Stimulated activated memory B cell treated with anti-CD40 and anti-IgM and Interleukin-4, amounts not matched to agents 10 μg/mL and 1 μg/mL and 100 μg/mL, for 72 hours (primary cell): Measurements from ENCODE around the gene IQGAP2.

Experiments used
- ATAC-seq: fragments of 150-1000 bp; cut with Tn5 transposase; 2 replicates; pipeline ENCODE4 v1.10.0; 2021
- H3K27ac Mint-ChIP-seq: one replicate; pipeline ENCODE4 v1.8.0; 2022; ENCODE audit warnings: mild to moderate bottlenecking, mixed read lengths
- H3K27me3 Mint-ChIP-seq: one replicate; pipeline ENCODE4 v1.8.0; 2022; ENCODE audit warnings: mixed read lengths
- H3K36me3 Mint-ChIP-seq: one replicate; pipeline ENCODE4 v1.8.0; 2022; ENCODE audit warnings: mixed read lengths
- H3K4me1 Mint-ChIP-seq: one replicate; pipeline ENCODE4 v1.8.0; 2022; ENCODE audit warnings: mixed read lengths
- H3K4me3 Mint-ChIP-seq: one replicate; pipeline ENCODE4 v1.8.0; 2022; ENCODE audit warnings: mild to moderate bottlenecking, moderate library complexity, mixed read lengths
- H3K9me3 Mint-ChIP-seq: one replicate; pipeline ENCODE4 v1.8.0; 2022; ENCODE audit warnings: mixed read lengths

Gene IQGAP2

DNA sequence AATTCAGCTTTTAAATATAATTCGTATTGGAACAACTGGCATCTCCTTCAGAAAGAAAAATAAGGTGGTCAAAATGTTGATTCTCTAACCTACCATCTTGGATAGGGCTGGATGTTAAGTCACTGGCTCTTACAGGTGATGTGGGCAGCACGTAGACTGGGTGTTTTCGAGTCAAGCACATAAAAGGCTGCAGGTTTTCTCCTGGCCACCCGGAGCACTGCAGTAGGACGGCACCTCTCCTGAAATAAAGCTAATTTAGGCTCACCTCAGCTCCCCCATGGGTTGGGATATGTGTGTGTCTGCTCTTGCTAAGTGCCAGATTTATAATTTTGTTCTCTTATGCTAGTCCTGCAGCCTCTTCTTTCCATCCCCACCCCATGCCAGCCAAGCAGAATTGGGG, 80.3 kb downstream of the IQGAP2 start:
- H3K4me1 Mint-ChIP-seq, result no peaks in the 10 kb centered on the region
- H3K36me3 Mint-ChIP-seq, result no peaks in the 10 kb centered on the region
- no peaks in the 10 kb centered on the region for H3K27me3 Mint-ChIP-seq
- no peaks in the 10 kb centered on the region for H3K9me3 Mint-ChIP-seq
- no peak for ATAC-seq
- H3K4me3 Mint-ChIP-seq, result no peak overlapping the region
- no peak overlapping the region for H3K27ac Mint-ChIP-seq

DNA sequence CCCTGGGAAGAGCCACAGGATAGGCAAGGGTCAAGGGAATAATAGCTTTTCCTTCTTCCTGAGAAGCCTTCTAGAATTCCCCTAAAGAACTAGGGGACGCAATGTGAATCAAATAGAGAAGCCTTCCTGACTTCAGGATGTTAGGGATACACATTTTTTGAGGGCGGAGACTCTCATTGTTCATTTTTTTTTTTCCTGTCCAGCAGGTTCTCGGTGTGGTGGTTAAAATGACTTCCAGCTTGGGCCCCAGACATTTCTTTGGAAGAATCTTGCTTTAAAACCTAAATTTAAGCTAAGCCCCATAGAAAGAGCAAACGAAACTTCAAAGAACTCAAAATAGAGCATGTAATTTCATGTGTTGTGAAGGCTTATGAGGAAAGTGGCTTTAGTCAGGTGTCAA, 80.8 kb downstream of the IQGAP2 start:
- Mint-ChIP-seq H3K4me3 (no peak overlapping the region), H3K36me3 (no peaks in the 10 kb centered on the region), H3K4me1 (no peaks in the 10 kb centered on the region), H3K9me3 (no peaks in the 10 kb centered on the region), H3K27me3 (no peaks in the 10 kb centered on the region), H3K27ac (no peak overlapping the region)
- no peak for ATAC-seq

GRCh38 chr5:76485511-76485910, 82.4 kb downstream of the IQGAP2 start:
- ATAC-seq, result no peak
- H3K27ac Mint-ChIP-seq, result no peak overlapping the region
- H3K4me1 Mint-ChIP-seq, result no peaks in the 10 kb centered on the region
- no peaks in the 10 kb centered on the region for H3K36me3 Mint-ChIP-seq
- H3K27me3 Mint-ChIP-seq, result no peaks in the 10 kb centered on the region
- no peaks in the 10 kb centered on the region for H3K9me3 Mint-ChIP-seq
- no peak overlapping the region for H3K4me3 Mint-ChIP-seq

DNA sequence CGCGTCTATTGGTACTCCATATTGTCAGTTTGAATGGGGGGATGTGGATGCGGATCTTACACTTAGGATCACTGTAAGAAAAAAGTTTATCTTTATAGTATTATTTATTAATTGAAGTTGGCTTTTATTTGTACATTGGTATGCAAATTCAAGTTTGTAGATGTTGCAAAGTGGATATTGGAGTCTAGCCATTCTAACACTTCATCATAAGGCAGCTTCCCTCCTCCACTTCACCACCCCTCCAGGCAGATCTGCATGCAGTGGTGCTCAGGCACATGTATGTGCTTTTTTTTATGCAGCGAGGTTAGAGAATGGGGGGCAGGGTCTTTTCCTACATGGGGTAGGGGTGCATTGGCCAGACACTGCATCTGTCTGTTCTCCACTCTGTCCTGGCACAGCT, 84.3 kb downstream of the IQGAP2 start:
- Mint-ChIP-seq H3K9me3 (no peaks in the 10 kb centered on the region), H3K27me3 (no peaks in the 10 kb centered on the region), H3K4me1 (no peaks in the 10 kb centered on the region), H3K4me3 (no peak overlapping the region), H3K36me3 (no peaks in the 10 kb centered on the region), H3K27ac (no peak overlapping the region)
- ATAC-seq, result no peak

DNA sequence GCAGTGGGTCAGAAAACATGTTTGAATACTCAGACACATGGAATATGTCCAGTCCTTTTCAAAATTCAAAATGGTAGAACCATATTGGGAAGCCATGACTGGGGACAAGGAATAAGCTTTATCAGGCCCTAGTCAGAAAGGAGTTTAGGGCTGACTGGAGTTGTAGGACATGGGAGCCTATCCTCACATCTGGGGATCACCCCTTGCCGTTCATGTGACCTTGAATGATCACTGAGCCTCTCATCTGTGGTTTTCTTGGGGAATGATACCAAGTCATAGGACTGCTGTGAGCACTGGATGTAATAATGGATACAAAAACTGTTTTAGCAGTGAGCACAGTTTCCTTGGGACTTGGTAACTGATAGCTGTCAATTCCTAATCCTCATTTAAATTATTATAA, 84.7 kb downstream of the IQGAP2 start:
- no peaks in the 10 kb centered on the region for H3K9me3 Mint-ChIP-seq
- no peaks in the 10 kb centered on the region for H3K4me1 Mint-ChIP-seq
- no peaks in the 10 kb centered on the region for H3K27me3 Mint-ChIP-seq
- H3K36me3 Mint-ChIP-seq, result no peaks in the 10 kb centered on the region
- no peak overlapping the region for H3K4me3 Mint-ChIP-seq
- no peak overlapping the region for H3K27ac Mint-ChIP-seq
- ATAC-seq, result no peak

DNA sequence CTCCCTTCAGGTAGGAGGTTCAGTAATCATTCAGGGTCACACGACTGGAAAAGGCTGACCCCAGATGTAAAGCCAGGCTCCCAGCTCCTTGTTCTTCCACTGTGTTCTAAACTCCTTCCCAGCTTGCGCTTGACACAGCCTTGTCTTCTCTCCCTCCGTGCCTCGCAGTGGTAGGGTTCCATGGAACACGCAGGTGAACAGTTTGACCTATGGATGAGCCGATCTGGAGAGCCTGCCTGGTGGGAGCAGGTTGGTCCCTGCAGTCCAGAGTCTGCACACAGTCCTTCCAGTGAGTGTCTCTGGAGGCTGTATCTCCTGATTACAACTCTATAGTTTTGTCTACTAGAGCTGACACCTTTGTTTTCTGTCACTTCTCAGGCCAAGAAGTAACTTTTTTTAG, 85.9 kb downstream of the IQGAP2 start:
- H3K27me3 Mint-ChIP-seq, result peaks cover 7% of the 10 kb centered on the region
- no peaks in the 10 kb centered on the region for H3K9me3 Mint-ChIP-seq
- H3K4me1 Mint-ChIP-seq, result no peaks in the 10 kb centered on the region
- H3K27ac Mint-ChIP-seq, result no peak overlapping the region
- H3K4me3 Mint-ChIP-seq, result no peak overlapping the region
- no peaks in the 10 kb centered on the region for H3K36me3 Mint-ChIP-seq
- ATAC-seq, result no peak

GRCh38 chr5:76489877-76490688, 87.0 kb downstream of the IQGAP2 start:
- H3K27ac Mint-ChIP-seq, result no peak overlapping the region
- H3K9me3 Mint-ChIP-seq, result no peaks in the 10 kb centered on the region
- ATAC-seq, result no peak
- no peak overlapping the region for H3K4me3 Mint-ChIP-seq
- H3K36me3 Mint-ChIP-seq, result no peaks in the 10 kb centered on the region
- peaks cover 7% of the 10 kb centered on the region for H3K27me3 Mint-ChIP-seq
- no peaks in the 10 kb centered on the region for H3K4me1 Mint-ChIP-seq

DNA sequence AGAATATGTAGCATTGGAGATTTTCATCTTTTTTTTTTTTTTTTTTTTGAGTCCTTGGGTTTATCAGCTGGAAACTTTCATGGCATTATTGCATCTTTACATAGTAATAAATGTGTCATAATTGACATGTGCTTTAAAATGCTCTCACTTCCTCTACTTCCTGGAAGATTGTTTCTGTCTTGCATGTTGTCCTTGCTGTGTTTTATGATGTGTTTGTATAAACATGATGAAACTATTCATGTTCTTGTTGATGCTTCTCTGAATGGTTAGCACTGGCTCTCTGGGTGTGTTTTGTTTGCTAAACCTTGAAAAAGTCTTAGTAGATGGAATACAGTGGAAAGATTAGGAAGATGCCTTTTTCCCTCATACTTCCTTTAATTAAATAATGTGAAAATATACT, 87.9 kb downstream of the IQGAP2 start:
- Mint-ChIP-seq H3K4me3 (no peak overlapping the region), H3K27me3 (peaks cover 7% of the 10 kb centered on the region), H3K36me3 (no peaks in the 10 kb centered on the region), H3K4me1 (no peaks in the 10 kb centered on the region), H3K27ac (no peak overlapping the region), H3K9me3 (no peaks in the 10 kb centered on the region)
- no peak for ATAC-seq

GRCh38 chr5:76492819-76493189, 89.7 kb downstream of the IQGAP2 start:
- no peaks in the 10 kb centered on the region for H3K9me3 Mint-ChIP-seq
- no peaks in the 10 kb centered on the region for H3K4me1 Mint-ChIP-seq
- peaks cover 7% of the 10 kb centered on the region for H3K27me3 Mint-ChIP-seq
- no peak for ATAC-seq
- H3K27ac Mint-ChIP-seq, result no peak overlapping the region
- no peak overlapping the region for H3K4me3 Mint-ChIP-seq
- H3K36me3 Mint-ChIP-seq, result no peaks in the 10 kb centered on the region

DNA sequence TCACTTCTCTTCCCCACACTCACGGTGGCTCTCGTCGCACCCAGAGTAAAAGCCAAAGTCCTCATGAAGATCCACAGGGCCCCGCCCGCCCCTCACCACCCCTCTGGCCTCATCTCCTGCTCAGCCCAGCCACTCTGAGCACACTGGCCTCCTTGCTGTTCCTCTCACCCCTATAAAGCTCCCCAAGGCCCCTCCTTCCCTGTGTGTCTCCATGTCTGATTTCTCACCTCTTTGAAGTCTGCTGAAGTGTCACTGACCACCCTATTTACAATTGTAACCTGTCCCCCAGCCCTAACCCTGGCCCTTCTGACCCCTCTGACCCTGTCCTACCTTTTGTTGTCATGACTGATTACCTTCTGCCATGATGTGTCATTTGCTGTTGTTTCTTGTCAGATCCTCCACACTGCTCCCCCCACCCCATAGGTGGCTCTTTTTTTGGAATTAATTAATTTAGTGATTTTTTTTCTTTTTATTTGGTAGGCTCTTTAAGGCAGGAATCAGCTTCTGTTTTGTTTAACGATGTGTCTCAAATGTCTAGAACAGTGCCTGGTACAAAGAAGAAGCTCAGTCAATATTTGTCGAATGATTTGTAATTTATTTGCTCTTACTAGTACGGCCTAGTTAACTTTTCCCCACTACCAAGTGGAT, 90.2 kb downstream of the IQGAP2 start:
- no peaks in the 10 kb centered on the region for H3K9me3 Mint-ChIP-seq
- ATAC-seq, result no peak
- H3K27ac Mint-ChIP-seq, result no peak overlapping the region
- no peak overlapping the region for H3K4me3 Mint-ChIP-seq
- no peaks in the 10 kb centered on the region for H3K4me1 Mint-ChIP-seq
- H3K27me3 Mint-ChIP-seq, result peaks cover 7% of the 10 kb centered on the region
- no peaks in the 10 kb centered on the region for H3K36me3 Mint-ChIP-seq

- Mint-ChIP-seq H3K4me3 (no peak overlapping the region), H3K27me3 (peaks cover 7% of the 10 kb centered on the region), H3K27ac (no peak overlapping the region), H3K4me1 (no peaks in the 10 kb centered on the region), H3K9me3 (no peaks in the 10 kb centered on the region), H3K36me3 (no peaks in the 10 kb centered on the region)
- ATAC-seq, result no peak
Observed at GRCh38 chr5:76494201-76494600, 91.1 kb downstream of the IQGAP2 start.

DNA sequence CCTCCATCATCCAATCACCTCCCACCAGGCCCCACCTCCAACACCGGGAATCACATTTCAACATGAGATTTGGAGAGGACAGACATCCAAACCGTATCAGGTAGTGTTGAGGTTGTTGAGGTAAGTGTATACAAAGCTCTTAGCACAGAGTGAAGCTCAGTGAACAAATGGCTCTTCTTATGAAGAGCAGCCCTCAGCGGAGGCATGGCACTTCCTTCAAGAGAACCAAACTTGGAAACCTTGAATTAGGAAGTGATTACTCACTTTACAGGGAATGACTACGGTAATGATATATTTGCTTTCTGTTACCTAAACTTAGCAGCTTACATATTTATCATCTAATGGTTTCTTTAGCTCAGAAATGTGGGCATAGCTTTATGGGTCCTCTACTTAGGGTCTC, 92.8 kb downstream of the IQGAP2 start:
- H3K9me3 Mint-ChIP-seq, result no peaks in the 10 kb centered on the region
- H3K4me1 Mint-ChIP-seq, result no peaks in the 10 kb centered on the region
- ATAC-seq, result no peak
- H3K27ac Mint-ChIP-seq, result no peak overlapping the region
- H3K36me3 Mint-ChIP-seq, result no peaks in the 10 kb centered on the region
- H3K27me3 Mint-ChIP-seq, result peaks cover 7% of the 10 kb centered on the region
- H3K4me3 Mint-ChIP-seq, result no peak overlapping the region

GRCh38 chr5:76497065-76497460, 94.0 kb downstream of the IQGAP2 start:
- H3K4me1 Mint-ChIP-seq, result no peaks in the 10 kb centered on the region
- H3K9me3 Mint-ChIP-seq, result no peaks in the 10 kb centered on the region
- H3K36me3 Mint-ChIP-seq, result no peaks in the 10 kb centered on the region
- ATAC-seq, result no peak
- H3K27ac Mint-ChIP-seq, result no peak overlapping the region
- H3K27me3 Mint-ChIP-seq, result peaks cover 7% of the 10 kb centered on the region
- H3K4me3 Mint-ChIP-seq, result no peak overlapping the region

DNA sequence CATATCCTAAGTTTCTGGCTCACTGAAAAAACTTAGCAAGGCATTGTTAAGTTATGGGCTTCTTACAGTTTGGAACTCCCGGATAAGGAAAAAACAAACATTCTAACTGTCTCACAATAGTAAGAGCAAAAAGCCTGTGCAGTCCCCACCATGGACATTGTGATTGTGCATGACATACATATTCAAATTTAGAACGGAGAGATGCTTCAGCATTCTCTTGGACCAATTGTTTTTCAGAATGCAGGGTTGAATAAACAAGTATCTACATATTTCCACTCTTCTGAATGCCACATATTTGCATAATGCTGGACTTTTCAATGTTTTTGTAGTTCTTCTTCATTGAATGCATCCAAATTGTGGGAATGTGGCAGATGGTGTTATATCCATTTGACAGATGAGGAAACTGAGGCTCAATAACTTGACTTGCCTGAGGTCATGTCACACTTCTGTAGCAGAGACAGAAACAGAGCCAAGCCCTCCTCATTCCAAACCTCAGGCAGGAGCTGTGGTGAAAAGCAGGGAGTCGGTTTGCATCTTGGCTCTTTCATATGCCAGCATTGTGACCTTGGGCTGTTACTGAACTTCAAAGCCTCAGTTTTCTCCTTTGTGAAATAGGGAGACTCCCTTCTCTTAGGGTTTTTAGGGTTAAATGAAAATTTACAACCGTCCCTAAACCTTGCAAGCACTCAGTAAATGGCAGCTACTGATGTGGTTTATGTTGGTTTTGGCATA, 95.1 kb downstream of the IQGAP2 start:
- H3K4me1 Mint-ChIP-seq, result no peaks in the 10 kb centered on the region
- H3K4me3 Mint-ChIP-seq, result no peak overlapping the region
- no peak overlapping the region for H3K27ac Mint-ChIP-seq
- no peak for ATAC-seq
- no peaks in the 10 kb centered on the region for H3K36me3 Mint-ChIP-seq
- H3K27me3 Mint-ChIP-seq, result peaks cover 4% of the 10 kb centered on the region
- no peaks in the 10 kb centered on the region for H3K9me3 Mint-ChIP-seq

DNA sequence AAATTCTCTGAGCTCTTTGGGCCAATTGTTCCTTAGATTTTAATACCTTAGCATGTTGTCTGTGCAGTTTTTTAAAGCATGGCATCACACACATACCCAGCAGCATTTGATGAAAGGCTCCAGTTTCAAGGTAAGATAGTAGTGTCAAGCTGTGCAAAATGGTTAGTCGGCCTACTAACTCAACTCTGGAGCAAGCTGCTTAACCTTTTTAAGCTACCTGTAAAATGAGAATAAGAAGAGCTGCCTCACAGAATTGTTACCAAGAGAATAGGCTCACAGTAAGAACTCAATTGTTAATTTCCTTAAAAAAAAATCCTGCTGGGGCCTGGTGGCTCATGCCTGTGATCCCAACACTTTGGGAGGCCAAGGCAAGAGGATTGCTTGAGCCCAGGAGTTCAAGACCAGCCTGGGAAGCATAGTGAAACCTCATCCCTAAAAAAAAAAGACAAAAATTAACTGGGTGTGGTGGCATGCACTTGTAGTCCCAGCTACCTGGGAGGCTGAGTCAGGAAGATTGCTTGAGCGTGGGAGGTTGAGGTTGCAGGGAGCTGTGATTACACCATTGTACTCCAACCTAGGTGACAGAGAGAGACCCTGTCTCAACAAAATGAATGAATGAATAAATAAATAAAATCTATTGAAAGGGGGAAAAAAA, 96.5 kb downstream of the IQGAP2 start:
- no peak overlapping the region for H3K27ac Mint-ChIP-seq
- H3K9me3 Mint-ChIP-seq, result no peaks in the 10 kb centered on the region
- H3K4me3 Mint-ChIP-seq, result no peak overlapping the region
- ATAC-seq, result no peak
- H3K27me3 Mint-ChIP-seq, result no peaks in the 10 kb centered on the region
- H3K4me1 Mint-ChIP-seq, result no peaks in the 10 kb centered on the region
- no peaks in the 10 kb centered on the region for H3K36me3 Mint-ChIP-seq
